CD4-positive, CD25-positive, alpha-beta regulatory T cell (primary cell): ENCODE data around the gene RTF2. TPM values are rescaled to one million over a fixed set of nuclear protein-coding genes. Genes with fewer than 3 reads are reported as not detected.
A peak's percentile ranks its signal among the peaks of the same experiment; 100 is the strongest.

ENCODE experiments used
- ATAC-seq, 2 donors: fragments of 150-1000 bp; cut with Tn5 transposase; one replicate each; pipeline ENCODE4 v1.10.0; 2021; ENCODE audit warnings: low read depth in 2 of 2, moderate number of reproducible peaks in 2 of 2, moderate library complexity in 1 of 2
- DNase-seq, 3 donors: peaks; one replicate each; pipeline versions ENCODE4 v3.0.0 to v3.0.0-alpha.2; 2012 to 2022; ENCODE audit warnings: mixed read lengths in 1 of 3
- H3K27ac ChIP-seq: one replicate; pipeline ENCODE4 v1.7.0; 2013; ENCODE audit warnings: mild to moderate bottlenecking, low read length; ENCODE audit not compliant: insufficient read depth, poor library complexity, severe bottlenecking
- H3K27me3 ChIP-seq: one replicate; pipeline ENCODE4 v1.7.0; 2013; ENCODE audit warnings: low read length; ENCODE audit not compliant: control insufficient read depth, insufficient read depth
- H3K36me3 ChIP-seq: one replicate; pipeline ENCODE4 v1.7.0; 2013; ENCODE audit warnings: mild to moderate bottlenecking, low read length, moderate library complexity; ENCODE audit not compliant: control insufficient read depth, insufficient read depth
- H3K4me1 ChIP-seq: 2 replicates; pipeline ENCODE4 v1.7.0; 2013; ENCODE audit warnings: mild to moderate bottlenecking, low read length; ENCODE audit not compliant: insufficient read depth, control insufficient read depth, poor library complexity, severe bottlenecking
- H3K4me3 ChIP-seq: one replicate; pipeline ENCODE4 v1.7.0; 2013; ENCODE audit warnings: low read depth, mild to moderate bottlenecking, low read length, moderate library complexity
- H3K9me3 ChIP-seq, 2 experiments: 1 replicate in 1 of 2; 2 replicates in 1 of 2; pipeline ENCODE4 v1.7.0; 2013; ENCODE audit warnings: low read length in 2 of 2, mild to moderate bottlenecking in 1 of 2, moderate library complexity in 1 of 2; ENCODE audit not compliant: control insufficient read depth in 2 of 2
- H3K27ac Mint-ChIP-seq, 3 donors: one replicate each; pipeline ENCODE4 v1.8.0; 2020 to 2022; ENCODE audit warnings: mild to moderate bottlenecking in 3 of 3, mixed read lengths in 3 of 3, moderate library complexity in 2 of 3
- H3K27me3 Mint-ChIP-seq: one replicate; pipeline ENCODE4 v1.8.0; 2022; ENCODE audit warnings: mild to moderate bottlenecking, mixed read lengths
- H3K36me3 Mint-ChIP-seq: one replicate; pipeline ENCODE4 v1.8.0; 2020; ENCODE audit warnings: mixed read lengths
- H3K4me1 Mint-ChIP-seq, 4 donors: one replicate each; pipeline ENCODE4 v1.8.0; 2020 to 2022; ENCODE audit warnings: mixed read lengths in 4 of 4, mild to moderate bottlenecking in 1 of 4
- H3K4me3 Mint-ChIP-seq, 4 donors: one replicate each; pipeline ENCODE4 v1.8.0; 2020 to 2022; ENCODE audit warnings: mild to moderate bottlenecking in 4 of 4, mixed read lengths in 4 of 4, moderate library complexity in 3 of 4
- H3K9me3 Mint-ChIP-seq, 7 donors: one replicate each; pipeline ENCODE4 v1.8.0; 2020 to 2022; ENCODE audit warnings: mixed read lengths in 7 of 7, mild to moderate bottlenecking in 3 of 7, moderate library complexity in 2 of 7
- polyA plus RNA-seq, 4 donors: library from polyadenylated mRNA; unstranded; fragments of 300-500 nt; fragmentation: Illumina TruSeq; gene quantifications; one replicate each; pipeline ENCODE4 v1.2.3, GENCODE V29; 2021
- total RNA-seq: library from RNA; stranded (reverse); gene quantifications from one replicate; pipeline ENCODE4 v1.2.3, GENCODE V29; 2022

The RTF2 gene
- total and polyA plus RNA-seq, 5 donors from 2014 or later: 74.3 to 133 (median 121) TPM

GRCh38 chr20:56430461-56430860 lies 38.0 kb upstream of the RTF2 start:
- no peak for DNase-seq
- Mint-ChIP-seq H3K4me3 (peak overlapping the region in 1 of 4 donors; percentile 86), H3K36me3 (peaks cover 7% of the 10 kb centered on the region), H3K27me3 (no peaks in the 10 kb centered on the region), H3K4me1 (peaks cover 8 to 31% (median 22%) of the 10 kb centered on the region in 4 donors), H3K27ac (peak overlapping the region; percentile 92 to 95 (median 94)), H3K9me3 (peaks cover 0 to 3% (median 0%) of the 10 kb centered on the region in 7 donors)
- H3K27ac ChIP-seq: no peak overlapping the region
- no peaks in the 10 kb centered on the region for H3K27me3 ChIP-seq
- peak overlapping the region; percentile 63 for H3K4me3 ChIP-seq
- peaks cover 16% of the 10 kb centered on the region for H3K4me1 ChIP-seq
- ATAC-seq: no peak
- H3K9me3 ChIP-seq: no peaks in the 10 kb centered on the region
- H3K36me3 ChIP-seq: no peaks in the 10 kb centered on the region

- ATAC-seq (no peak), DNase-seq (no peak)
- peaks cover 16% of the 10 kb centered on the region for H3K4me1 ChIP-seq
- H3K27ac Mint-ChIP-seq: peak overlapping the region in 1 of 3 donors; percentile 92
- no peaks in the 10 kb centered on the region for H3K9me3 ChIP-seq
- no peak overlapping the region for H3K4me3 ChIP-seq
- no peak overlapping the region for H3K4me3 Mint-ChIP-seq
- H3K9me3 Mint-ChIP-seq: peaks cover 0 to 3% (median 0%) of the 10 kb centered on the region in 7 donors
- H3K27me3 ChIP-seq: no peaks in the 10 kb centered on the region
- no peaks in the 10 kb centered on the region for H3K27me3 Mint-ChIP-seq
- H3K36me3 ChIP-seq: no peaks in the 10 kb centered on the region
- H3K4me1 Mint-ChIP-seq: peaks cover 8 to 31% (median 22%) of the 10 kb centered on the region in 4 donors
- H3K36me3 Mint-ChIP-seq: peaks cover 7% of the 10 kb centered on the region
- H3K27ac ChIP-seq: no peak overlapping the region
These were observed 37.5 kb upstream of the RTF2 start for GRCh38 chr20:56430957-56431356.

- H3K27me3 ChIP-seq: no peaks in the 10 kb centered on the region
- Mint-ChIP-seq H3K36me3 (peaks cover 7% of the 10 kb centered on the region), H3K4me1 (peaks cover 8 to 31% (median 22%) of the 10 kb centered on the region in 4 donors), H3K4me3 (no peak overlapping the region), H3K9me3 (peaks cover 0 to 3% (median 0%) of the 10 kb centered on the region in 7 donors), H3K27ac (no peak overlapping the region), H3K27me3 (no peaks in the 10 kb centered on the region)
- no peak overlapping the region for H3K4me3 ChIP-seq
- ATAC-seq (no peak), DNase-seq (no peak)
- peaks cover 16% of the 10 kb centered on the region for H3K4me1 ChIP-seq
- H3K9me3 ChIP-seq: no peaks in the 10 kb centered on the region
- H3K36me3 ChIP-seq: no peaks in the 10 kb centered on the region
- no peak overlapping the region for H3K27ac ChIP-seq
These were observed 37.0 kb upstream of the RTF2 start for GRCh38 chr20:56431471-56431870.

- DNase-seq: no peak
- no peak overlapping the region for H3K4me3 Mint-ChIP-seq
- Histone ChIP-seq H3K27ac (no peak overlapping the region), H3K4me3 (no peak overlapping the region), H3K36me3 (no peaks in the 10 kb centered on the region), H3K9me3 (no peaks in the 10 kb centered on the region), H3K4me1 (peaks cover 16% of the 10 kb centered on the region), H3K27me3 (no peaks in the 10 kb centered on the region)
- H3K27me3 Mint-ChIP-seq: no peaks in the 10 kb centered on the region
- ATAC-seq: no peak
- H3K36me3 Mint-ChIP-seq: peaks cover 7% of the 10 kb centered on the region
- H3K9me3 Mint-ChIP-seq: peaks cover 0 to 3% (median 0%) of the 10 kb centered on the region in 7 donors
- H3K4me1 Mint-ChIP-seq: peaks cover 11 to 27% (median 18%) of the 10 kb centered on the region in 4 donors
- H3K27ac Mint-ChIP-seq: peak overlapping the region in 1 of 3 donors; percentile 48
These were observed 35.1 kb upstream of the RTF2 start for GRCh38 chr20:56433221-56433879.

GRCh38 chr20:56433880-56434255 lies 34.6 kb upstream of the RTF2 start:
- no peaks in the 10 kb centered on the region for H3K27me3 ChIP-seq
- Mint-ChIP-seq H3K27me3 (no peaks in the 10 kb centered on the region), H3K9me3 (peaks cover 0 to 3% (median 0%) of the 10 kb centered on the region in 7 donors), H3K4me1 (peaks cover 13 to 24% (median 19%) of the 10 kb centered on the region in 4 donors), H3K27ac (no peak overlapping the region), H3K36me3 (peaks cover 7% of the 10 kb centered on the region), H3K4me3 (no peak overlapping the region)
- H3K4me3 ChIP-seq: no peak overlapping the region
- no peaks in the 10 kb centered on the region for H3K36me3 ChIP-seq
- H3K9me3 ChIP-seq: no peaks in the 10 kb centered on the region
- no peak overlapping the region for H3K27ac ChIP-seq
- peaks cover 13% of the 10 kb centered on the region for H3K4me1 ChIP-seq
- no peak for DNase-seq
- ATAC-seq: no peak

GRCh38 chr20:56437196-56437960 lies 31.0 kb upstream of the RTF2 start:
- Histone ChIP-seq H3K27me3 (no peaks in the 10 kb centered on the region), H3K9me3 (no peaks in the 10 kb centered on the region), H3K4me3 (no peak overlapping the region), H3K36me3 (no peaks in the 10 kb centered on the region), H3K4me1 (peaks cover 17% of the 10 kb centered on the region), H3K27ac (no peak overlapping the region)
- H3K27ac Mint-ChIP-seq: peak overlapping the region in 1 of 3 donors; percentile 44
- H3K4me3 Mint-ChIP-seq: no peak overlapping the region
- DNase-seq (no peak), ATAC-seq (no peak)
- H3K9me3 Mint-ChIP-seq: no peaks in the 10 kb centered on the region
- H3K4me1 Mint-ChIP-seq: peaks cover 5 to 26% (median 16%) of the 10 kb centered on the region in 4 donors
- H3K27me3 Mint-ChIP-seq: no peaks in the 10 kb centered on the region
- peaks cover 5% of the 10 kb centered on the region for H3K36me3 Mint-ChIP-seq

GRCh38 chr20:56438284-56438683 lies 30.1 kb upstream of the RTF2 start:
- Histone ChIP-seq H3K27me3 (no peaks in the 10 kb centered on the region), H3K36me3 (no peaks in the 10 kb centered on the region), H3K27ac (no peak overlapping the region), H3K4me1 (peaks cover 17% of the 10 kb centered on the region), H3K9me3 (no peaks in the 10 kb centered on the region), H3K4me3 (no peak overlapping the region)
- H3K4me3 Mint-ChIP-seq: peak overlapping the region in 1 of 4 donors; percentile 54
- peaks cover 5% of the 10 kb centered on the region for H3K36me3 Mint-ChIP-seq
- peak overlapping the region in 1 of 3 donors; percentile 36 for H3K27ac Mint-ChIP-seq
- DNase-seq (no peak), ATAC-seq (no peak)
- no peaks in the 10 kb centered on the region for H3K9me3 Mint-ChIP-seq
- H3K4me1 Mint-ChIP-seq: peaks cover 5 to 26% (median 15%) of the 10 kb centered on the region in 4 donors
- no peaks in the 10 kb centered on the region for H3K27me3 Mint-ChIP-seq
